HepG2 (cell line): ENCODE results near the gene FGD6. TPM values are rescaled to one million over a fixed set of nuclear protein-coding genes. Genes with fewer than 3 reads are reported as not detected.

Source experiments
- ATAC-seq: fragments of 200-7000 bp; cut with Tn5 transposase; 3 replicates; pipeline ENCODE4 v1.9.1; 2020; ENCODE audit warnings: mild to moderate bottlenecking, moderate library complexity
- BruUV-seq: library from RNA; stranded (reverse); fragments of 400-500 nt; replicated peaks from 2 replicates; lab custom pipeline; 2021; lab: Mats Ljungman, UMichigan
- CTCF ChIA-PET: fragments of 300-600 bp; formaldehyde crosslinking; extraction: SDS; loops from one replicate; lab custom pipeline; 2021; ENCODE audit warnings: low total read pairs, inconsistent platforms, low intra/inter-chr PET ratio; lab: Yijun Ruan, JAX
- POLR2A ChIA-PET: fragments of 350-600 bp; sonication (Branson Sonifier 250); formaldehyde crosslinking; loops from one replicate; lab custom pipeline; 2020; ENCODE audit warnings: antibody characterized with exemption, inconsistent platforms; lab: Yijun Ruan, JAX
- DNase-seq: peaks from one replicate; pipeline ENCODE4 v3.0.0-alpha.2; 2015; ENCODE audit warnings: low spot score
- FAIRE-seq: peaks from 3 replicates; lab custom pipeline; 2011; peaks lifted over from hg19 to GRCh38; lab: Jason Lieb, UNC
- H2AFZ ChIP-seq: one replicate; pipeline ENCODE4 v1.6.1; 2011; ENCODE audit warnings: low read length, inconsistent platforms
- H3K27ac ChIP-seq: fragments of 300-600 bp; 3 replicates; pipeline ENCODE4 v1.8.0; 2011; ENCODE audit warnings: mixed run types, mild to moderate bottlenecking, mixed read lengths, low read length, inconsistent platforms; ENCODE audit not compliant: insufficient read depth; ENCODE audit errors: extremely low read length
- H3K27me3 ChIP-seq, 2 experiments: fragments of 200-600 bp in 1 of 2; 2 replicates in 1 of 2; 3 replicates in 1 of 2; pipeline versions ENCODE4 v1.6.0 to v1.8.0; 2011; ENCODE audit warnings: low read length in 2 of 2, mild to moderate bottlenecking in 2 of 2, moderate library complexity in 2 of 2, inconsistent platforms in 1 of 2; ENCODE audit not compliant: insufficient read depth in 2 of 2, control insufficient read depth in 1 of 2
- H3K36me3 ChIP-seq, 2 experiments: fragments of 200-600 bp in 1 of 2; replicated peaks in 1 of 2; 2 replicates in 1 of 2; 3 replicates in 1 of 2; pipeline versions ENCODE4 v1.5.1 to v1.8.0; 2011; ENCODE audit warnings: low read length in 2 of 2, inconsistent platforms in 1 of 2; ENCODE audit not compliant: insufficient read depth in 2 of 2, control insufficient read depth in 1 of 2
- H3K4me1 ChIP-seq: 2 replicates; pipeline ENCODE4 v1.5.1; 2012; ENCODE audit warnings: low read length, inconsistent platforms; ENCODE audit not compliant: insufficient read depth
- H3K4me2 ChIP-seq: 2 replicates; pipeline ENCODE4 v1.6.0; 2011; ENCODE audit warnings: low read depth, low read length, inconsistent platforms
- H3K4me3 ChIP-seq, 3 experiments: fragments of 200-600 bp in 1 of 3; sonication (generic), shearing (Covaris generic) in 1 of 3; replicated peaks in 1 of 3; 2 replicates each; pipeline ENCODE4 v1.5.1; 2011 to 2016; ENCODE audit warnings: low read length in 3 of 3, inconsistent platforms in 2 of 3, low read depth in 2 of 3, mild to moderate bottlenecking in 2 of 3, control low read depth in 1 of 3, mixed read lengths in 1 of 3; ENCODE audit not compliant: insufficient read depth in 1 of 3
- H3K79me2 ChIP-seq: one replicate; pipeline ENCODE4 v1.6.1; 2011; ENCODE audit warnings: low read length, inconsistent platforms; ENCODE audit not compliant: insufficient read depth
- H3K9ac ChIP-seq: 2 replicates; pipeline ENCODE4 v1.6.0; 2011; ENCODE audit warnings: mild to moderate bottlenecking, low read depth, low read length, inconsistent platforms; ENCODE audit not compliant: insufficient read depth
- H3K9me3 ChIP-seq: 2 replicates; pipeline ENCODE4 v1.5.1; 2012; ENCODE audit warnings: mild to moderate bottlenecking, low read length
- H4K20me1 ChIP-seq: 2 replicates; pipeline ENCODE4 v1.6.0; 2011; ENCODE audit warnings: inconsistent platforms, mild to moderate bottlenecking, low read length, moderate library complexity; ENCODE audit not compliant: insufficient read depth
- ATM ChIP-seq: fragments of 450-650 bp; IDR thresholded peaks from 2 replicates; pipeline ENCODE4 v1.7.1; 2017; ENCODE audit warnings: mild to moderate bottlenecking, borderline replicate concordance
- CHD4 ChIP-seq: fragments of 200-600 bp; sonication (generic); IDR thresholded peaks from 2 replicates; pipeline ENCODE4 v1.7.0; 2017; ENCODE audit warnings: mild to moderate bottlenecking, low read length, borderline replicate concordance
- EED ChIP-seq: sonication (generic); formaldehyde crosslinking; IDR thresholded peaks from 2 replicates; pipeline ENCODE4 v1.5.0; 2020; ENCODE audit warnings: mild to moderate bottlenecking, missing genetic modification reagents
- MAX ChIP-seq: IDR thresholded peaks from 2 replicates; pipeline ENCODE4 v1.6.1; 2012; ENCODE audit warnings: inconsistent platforms
- MAZ ChIP-seq, 2 experiments: sonication (generic) in 1 of 2; formaldehyde crosslinking in 1 of 2; IDR thresholded peaks; 2 replicates each; pipeline versions ENCODE4 v1.5.0 to v1.6.1; 2012 to 2020; ENCODE audit warnings: low read depth in 2 of 2, mild to moderate bottlenecking in 2 of 2, borderline replicate concordance in 1 of 2, improper control_type of control experiment in 1 of 2, low read length in 1 of 2, missing genetic modification reagents in 1 of 2, moderate library complexity in 1 of 2
- MIXL1 ChIP-seq: IDR thresholded peaks from 2 replicates; pipeline ENCODE4 v1.6.1; 2016
- NFE2L2 ChIP-seq: fragments of 150-350 bp; IDR thresholded peaks from 2 replicates; pipeline ENCODE4 v1.6.1; 2014; ENCODE audit warnings: low read length
- YEATS4 ChIP-seq: sonication (generic); formaldehyde crosslinking; IDR thresholded peaks from 2 replicates; pipeline ENCODE4 v1.4.0; 2020; ENCODE audit warnings: missing genetic modification reagents, borderline replicate concordance
- ZNF263 ChIP-seq: sonication (generic); formaldehyde crosslinking; IDR thresholded peaks from 2 replicates; pipeline ENCODE4 v1.4.0; 2020; ENCODE audit warnings: missing genetic modification reagents
- in situ Hi-C: cut with HindIII; loops from 2 replicates; pipeline ENCODE4 v1.10.0; 2017; ENCODE audit warnings: low pct_unique_long_range_greater_than_20kb; ENCODE audit not compliant: extremely low pct_ligation_motif_present
- intact Hi-C: fragments of 100-400 bp; cut with micrococcal nuclease; formaldehyde crosslinking; loops from one replicate; pipeline ENCODE4 v1.10.0; 2022; ENCODE audit not compliant: unreplicated experiment
- polyA plus RNA-seq, 8 experiments: library from polyadenylated mRNA; depleted of rRNA in 3 of 8; stranded (reverse) in 7 of 8; unstranded in 1 of 8; fragments of >200 nt; fragmentation: Illumina TruSeq in 4 of 8; extraction: Trizol in 4 of 8; gene quantifications; 2 replicates each; pipeline versions ENCODE4 v1.2.1 to v1.2.3, GENCODE V29; 2011 to 2016; ENCODE audit warnings: low read depth in 4 of 8, missing spikeins in 1 of 8, mixed read lengths in 1 of 8; ENCODE audit not compliant: insufficient read depth in 1 of 8
- total RNA-seq, 5 experiments: library from RNA; depleted of rRNA; stranded (reverse); fragments of >200 nt; fragmentation: Illumina TruSeq; extraction: Trizol; gene quantifications; 2 replicates each; pipeline ENCODE4 v1.2.3, GENCODE V29; 2016; ENCODE audit warnings: low read depth in 1 of 5
- TF ChIP-seq, protein P1 (sequence below): sonication (generic); formaldehyde crosslinking; IDR thresholded peaks from 2 replicates; pipeline ENCODE4 v1.4.0; 2020; ENCODE audit warnings: missing genetic modification reagents
- TF ChIP-seq, protein P2 (sequence below): sonication (generic); formaldehyde crosslinking; IDR thresholded peaks from 2 replicates; pipeline ENCODE4 v1.4.0; 2020; ENCODE audit warnings: missing genetic modification reagents

FGD6 gene
- total and polyA plus RNA-seq, 2 of the 13 experiments (the other 11 are each of a cell fraction or from before 2014, with no cell fraction given) = 2.2 to 4.3 TPM

DNA sequence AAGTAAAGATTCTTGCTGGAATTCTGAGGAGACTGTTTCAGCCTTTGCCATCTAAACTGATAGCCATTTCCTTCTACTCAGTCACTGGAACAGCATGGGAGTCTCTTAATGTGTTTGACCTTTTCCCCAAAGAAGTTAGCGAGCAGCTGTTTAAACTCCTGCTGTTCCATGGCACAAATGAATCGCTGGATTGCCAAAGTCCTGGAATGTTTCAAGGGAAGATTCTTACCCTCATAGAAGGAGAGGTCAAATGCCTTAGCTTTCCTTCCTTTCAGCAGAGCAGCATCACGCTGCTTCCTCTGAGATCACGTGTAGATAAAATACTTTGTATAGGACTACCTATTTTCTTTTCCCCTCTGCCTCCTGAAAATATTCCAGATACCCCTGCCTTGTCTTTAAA, 133.3 kb downstream of the FGD6 start (continued):
- TF ChIP-seq MAZ (IDR thresholded peaks at IDR 0.05; ENCODE audit: borderline replicate concordance, low read depth, low read length) (no peak), MAZ (CRISPR knock-in tag; IDR thresholded peaks at IDR 0.05; ENCODE audit: low read depth) (no peak)

DNA sequence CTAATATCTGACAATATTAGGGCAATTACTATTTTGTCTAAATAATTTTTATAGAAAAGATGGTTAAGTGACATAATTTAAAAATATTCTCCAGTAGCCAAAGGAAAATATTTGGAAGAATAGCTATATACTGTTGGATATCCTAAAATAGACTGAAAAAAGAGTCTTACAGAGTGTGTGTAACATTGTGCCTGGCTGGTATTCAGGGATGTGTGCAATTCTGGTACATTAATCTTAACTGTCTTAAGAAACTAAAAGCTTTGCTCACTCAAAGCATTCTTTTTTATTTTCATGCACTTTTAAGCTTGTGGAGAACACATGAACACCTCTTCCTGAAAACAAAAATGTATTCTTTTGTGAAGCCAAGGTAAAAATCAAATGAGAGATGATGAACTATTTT, 133.8 kb downstream of the FGD6 start:
- no peaks in the 10 kb centered on the region for H3K79me2 ChIP-seq
- H2AFZ ChIP-seq = no peak overlapping the region
- no peak overlapping the region for H3K4me2 ChIP-seq
- CTCF ChIA-PET = no interaction called here
- H3K27ac ChIP-seq = no peak overlapping the region
- no TSS peak for BruUV-seq
- intact Hi-C loops (no loop called here), in situ Hi-C loops (no loop called here)
- H3K9me3 ChIP-seq = no peaks in the 10 kb centered on the region
- H3K4me1 ChIP-seq = peaks cover 13% of the 10 kb centered on the region
- no peak overlapping the region for H3K9ac ChIP-seq
- DNase-seq (no peak), ATAC-seq (no peak), FAIRE-seq (no peak)
- no peaks in the 10 kb centered on the region for H3K27me3 ChIP-seq
- H3K36me3 ChIP-seq = no peaks in the 10 kb centered on the region
- TF ChIP-seq YEATS4 (CRISPR knock-in tag) (no peak), ATM (no peak), MIXL1 (CRISPR knock-in tag) (no peak), MAX (no peak), CHD4 (no peak), NFE2L2 (no peak), ZNF263 (no peak), EED (no peak)
- TF ChIP-seq, protein P1, sequence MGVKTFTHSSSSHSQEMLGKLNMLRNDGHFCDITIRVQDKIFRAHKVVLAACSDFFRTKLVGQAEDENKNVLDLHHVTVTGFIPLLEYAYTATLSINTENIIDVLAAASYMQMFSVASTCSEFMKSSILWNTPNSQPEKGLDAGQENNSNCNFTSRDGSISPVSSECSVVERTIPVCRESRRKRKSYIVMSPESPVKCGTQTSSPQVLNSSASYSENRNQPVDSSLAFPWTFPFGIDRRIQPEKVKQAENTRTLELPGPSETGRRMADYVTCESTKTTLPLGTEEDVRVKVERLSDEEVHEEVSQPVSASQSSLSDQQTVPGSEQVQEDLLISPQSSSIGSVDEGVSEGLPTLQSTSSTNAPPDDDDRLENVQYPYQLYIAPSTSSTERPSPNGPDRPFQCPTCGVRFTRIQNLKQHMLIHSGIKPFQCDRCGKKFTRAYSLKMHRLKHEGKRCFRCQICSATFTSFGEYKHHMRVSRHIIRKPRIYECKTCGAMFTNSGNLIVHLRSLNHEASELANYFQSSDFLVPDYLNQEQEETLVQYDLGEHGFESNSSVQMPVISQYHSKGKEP (CRISPR knock-in tag) = no peak
- TF ChIP-seq, protein P2, sequence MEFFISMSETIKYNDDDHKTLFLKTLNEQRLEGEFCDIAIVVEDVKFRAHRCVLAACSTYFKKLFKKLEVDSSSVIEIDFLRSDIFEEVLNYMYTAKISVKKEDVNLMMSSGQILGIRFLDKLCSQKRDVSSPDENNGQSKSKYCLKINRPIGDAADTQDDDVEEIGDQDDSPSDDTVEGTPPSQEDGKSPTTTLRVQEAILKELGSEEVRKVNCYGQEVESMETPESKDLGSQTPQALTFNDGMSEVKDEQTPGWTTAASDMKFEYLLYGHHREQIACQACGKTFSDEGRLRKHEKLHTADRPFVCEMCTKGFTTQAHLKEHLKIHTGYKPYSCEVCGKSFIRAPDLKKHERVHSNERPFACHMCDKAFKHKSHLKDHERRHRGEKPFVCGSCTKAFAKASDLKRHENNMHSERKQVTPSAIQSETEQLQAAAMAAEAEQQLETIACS (CRISPR knock-in tag) = no peak
- no peak overlapping the region for H3K4me3 ChIP-seq
- POLR2A ChIA-PET = no interaction called here
- H4K20me1 ChIP-seq = no peaks in the 10 kb centered on the region
